Stimulated activated naive B cell treated with anti-CD40 and anti-IgM and Interleukin-4, amounts not matched to agents 10 μg/mL and 1 μg/mL and 100 μg/mL, for 72 hours (primary cell): ENCODE data around the gene KCNMA1.

Source experiments
- ATAC-seq, 2 donors: fragments of 150-1000 bp; cut with Tn5 transposase; replicated peaks; 2 replicates each; pipeline ENCODE4 v1.10.0; 2021; ENCODE audit warnings: moderate library complexity in 1 of 2
- DNase-seq: peaks from one replicate; pipeline ENCODE4 v3.0.0; 2021
- H3K27ac Mint-ChIP-seq: one replicate; pipeline ENCODE4 v1.8.0; 2022; ENCODE audit warnings: mild to moderate bottlenecking, mixed read lengths
- H3K27me3 Mint-ChIP-seq, 2 donors: one replicate each; pipeline ENCODE4 v1.8.0; 2022; ENCODE audit warnings: mixed read lengths in 2 of 2
- H3K36me3 Mint-ChIP-seq, 2 donors: one replicate each; pipeline ENCODE4 v1.8.0; 2022; ENCODE audit warnings: mixed read lengths in 2 of 2, mild to moderate bottlenecking in 1 of 2
- H3K4me1 Mint-ChIP-seq, 2 donors: one replicate each; pipeline ENCODE4 v1.8.0; 2022; ENCODE audit warnings: mixed read lengths in 2 of 2, mild to moderate bottlenecking in 1 of 2
- H3K4me3 Mint-ChIP-seq, 2 donors: one replicate each; pipeline ENCODE4 v1.8.0; 2022; ENCODE audit warnings: mild to moderate bottlenecking in 2 of 2, mixed read lengths in 2 of 2, moderate library complexity in 1 of 2
- H3K9me3 Mint-ChIP-seq, 2 donors: one replicate each; pipeline ENCODE4 v1.8.0; 2022; ENCODE audit warnings: mixed read lengths in 2 of 2, mild to moderate bottlenecking in 1 of 2

The KCNMA1 gene

GRCh38 chr10:77548157-77548556 is 89.5 kb downstream of the KCNMA1 start:
- no peak for DNase-seq
- Mint-ChIP-seq H3K4me1 (peaks cover 0 to 2% of the 10 kb centered on the region in 2 donors), H3K9me3 (peaks cover 0 to 2% of the 10 kb centered on the region in 2 donors), H3K36me3 (peaks cover 0 to 2% of the 10 kb centered on the region in 2 donors), H3K27me3 (peaks cover 13 to 20% of the 10 kb centered on the region in 2 donors), H3K27ac (no peak overlapping the region), H3K4me3 (no peak overlapping the region)
- ATAC-seq: no peak

GRCh38 chr10:77547307-77548050 is 90.1 kb downstream of the KCNMA1 start:
- peaks cover 0 to 2% of the 10 kb centered on the region in 2 donors for H3K9me3 Mint-ChIP-seq
- ATAC-seq: no peak
- peaks cover 13 to 20% of the 10 kb centered on the region in 2 donors for H3K27me3 Mint-ChIP-seq
- peaks cover 4 to 6% of the 10 kb centered on the region in 2 donors for H3K4me1 Mint-ChIP-seq
- H3K36me3 Mint-ChIP-seq: peaks cover 0 to 2% of the 10 kb centered on the region in 2 donors
- DNase-seq: no peak
- H3K27ac Mint-ChIP-seq: no peak overlapping the region
- H3K4me3 Mint-ChIP-seq: no peak overlapping the region

GRCh38 chr10:77546042-77546441 is 91.6 kb downstream of the KCNMA1 start:
- H3K27me3 Mint-ChIP-seq: peaks cover 13 to 20% of the 10 kb centered on the region in 2 donors
- H3K36me3 Mint-ChIP-seq: peaks cover 0 to 2% of the 10 kb centered on the region in 2 donors
- no peak for ATAC-seq
- DNase-seq: no peak
- H3K4me3 Mint-ChIP-seq: no peak overlapping the region
- peaks cover 4 to 9% of the 10 kb centered on the region in 2 donors for H3K4me1 Mint-ChIP-seq
- no peak overlapping the region for H3K27ac Mint-ChIP-seq
- peaks cover 0 to 2% of the 10 kb centered on the region in 2 donors for H3K9me3 Mint-ChIP-seq

GRCh38 chr10:77545585-77545984 is 92.0 kb downstream of the KCNMA1 start:
- Mint-ChIP-seq H3K9me3 (peaks cover 0 to 2% of the 10 kb centered on the region in 2 donors), H3K27me3 (peaks cover 13 to 20% of the 10 kb centered on the region in 2 donors), H3K27ac (peak overlapping the region; percentile 37), H3K4me1 (peaks cover 4 to 14% of the 10 kb centered on the region in 2 donors), H3K36me3 (peaks cover 0 to 2% of the 10 kb centered on the region in 2 donors), H3K4me3 (no peak overlapping the region)
- DNase-seq (no peak), ATAC-seq (no peak)

- Mint-ChIP-seq H3K4me1 (peaks cover 4 to 19% of the 10 kb centered on the region in 2 donors), H3K4me3 (no peak overlapping the region), H3K27ac (no peak overlapping the region), H3K27me3 (peaks cover 13 to 20% of the 10 kb centered on the region in 2 donors), H3K9me3 (peaks cover 0 to 2% of the 10 kb centered on the region in 2 donors), H3K36me3 (peaks cover 0 to 2% of the 10 kb centered on the region in 2 donors)
- DNase-seq: no peak
- no peak for ATAC-seq
Measured at GRCh38 chr10:77544617-77545016, 93.0 kb downstream of the KCNMA1 start.

- Mint-ChIP-seq H3K4me1 (peaks cover 4 to 19% of the 10 kb centered on the region in 2 donors), H3K27me3 (peaks cover 13 to 20% of the 10 kb centered on the region in 2 donors), H3K27ac (no peak overlapping the region), H3K4me3 (no peak overlapping the region), H3K36me3 (peaks cover 0 to 2% of the 10 kb centered on the region in 2 donors), H3K9me3 (peaks cover 0 to 2% of the 10 kb centered on the region in 2 donors)
- no peak for DNase-seq
- no peak for ATAC-seq
Measured at GRCh38 chr10:77542710-77543259, 94.8 kb downstream of the KCNMA1 start.

- peaks cover 13 to 16% of the 10 kb centered on the region in 2 donors for H3K27me3 Mint-ChIP-seq
- no peak for ATAC-seq
- peaks cover 4 to 19% of the 10 kb centered on the region in 2 donors for H3K4me1 Mint-ChIP-seq
- no peak for DNase-seq
- H3K27ac Mint-ChIP-seq: no peak overlapping the region
- peaks cover 0 to 2% of the 10 kb centered on the region in 2 donors for H3K36me3 Mint-ChIP-seq
- H3K9me3 Mint-ChIP-seq: peaks cover 0 to 2% of the 10 kb centered on the region in 2 donors
- H3K4me3 Mint-ChIP-seq: no peak overlapping the region
Measured at GRCh38 chr10:77541944-77542343, 95.7 kb downstream of the KCNMA1 start.

GRCh38 chr10:77541247-77541646 is 96.4 kb downstream of the KCNMA1 start:
- H3K4me1 Mint-ChIP-seq: peaks cover 4 to 19% of the 10 kb centered on the region in 2 donors
- no peak for DNase-seq
- no peaks in the 10 kb centered on the region for H3K9me3 Mint-ChIP-seq
- no peaks in the 10 kb centered on the region for H3K36me3 Mint-ChIP-seq
- peaks cover 9 to 12% of the 10 kb centered on the region in 2 donors for H3K27me3 Mint-ChIP-seq
- H3K4me3 Mint-ChIP-seq: no peak overlapping the region
- peak; percentile 54 to 71 for ATAC-seq
- H3K27ac Mint-ChIP-seq: no peak overlapping the region

- Mint-ChIP-seq H3K4me1 (peaks cover 2 to 19% of the 10 kb centered on the region in 2 donors), H3K27me3 (peaks cover 7 to 14% of the 10 kb centered on the region in 2 donors), H3K9me3 (no peaks in the 10 kb centered on the region), H3K36me3 (no peaks in the 10 kb centered on the region), H3K4me3 (no peak overlapping the region), H3K27ac (no peak overlapping the region)
- no peak for ATAC-seq
- DNase-seq: no peak
Measured at GRCh38 chr10:77539147-77539935, 98.3 kb downstream of the KCNMA1 start.

- H3K4me1 Mint-ChIP-seq: peaks cover 0 to 17% of the 10 kb centered on the region in 2 donors
- DNase-seq (no peak), ATAC-seq (no peak)
- H3K27ac Mint-ChIP-seq: no peak overlapping the region
- no peaks in the 10 kb centered on the region for H3K9me3 Mint-ChIP-seq
- no peaks in the 10 kb centered on the region for H3K36me3 Mint-ChIP-seq
- peaks cover 10 to 12% of the 10 kb centered on the region in 2 donors for H3K27me3 Mint-ChIP-seq
- no peak overlapping the region for H3K4me3 Mint-ChIP-seq
Measured at GRCh38 chr10:77537720-77538373, 99.8 kb downstream of the KCNMA1 start.

GRCh38 chr10:77537071-77537470 is 100.5 kb downstream of the KCNMA1 start:
- H3K27me3 Mint-ChIP-seq: peaks cover 10 to 12% of the 10 kb centered on the region in 2 donors
- ATAC-seq (no peak), DNase-seq (no peak)
- peaks cover 0 to 10% of the 10 kb centered on the region in 2 donors for H3K4me1 Mint-ChIP-seq
- H3K36me3 Mint-ChIP-seq: no peaks in the 10 kb centered on the region
- H3K9me3 Mint-ChIP-seq: no peaks in the 10 kb centered on the region
- no peak overlapping the region for H3K4me3 Mint-ChIP-seq
- H3K27ac Mint-ChIP-seq: no peak overlapping the region

- Mint-ChIP-seq H3K36me3 (no peaks in the 10 kb centered on the region), H3K9me3 (no peaks in the 10 kb centered on the region), H3K27ac (peak overlapping the region; percentile 20), H3K4me1 (peaks cover 5 to 11% of the 10 kb centered on the region in 2 donors), H3K27me3 (peaks cover 10 to 12% of the 10 kb centered on the region in 2 donors), H3K4me3 (no peak overlapping the region)
- ATAC-seq (no peak), DNase-seq (no peak)
Measured at GRCh38 chr10:77533887-77534278, 103.7 kb downstream of the KCNMA1 start.

GRCh38 chr10:77533146-77533886 is 104.3 kb downstream of the KCNMA1 start:
- H3K27ac Mint-ChIP-seq: no peak overlapping the region
- peaks cover 5 to 11% of the 10 kb centered on the region in 2 donors for H3K4me1 Mint-ChIP-seq
- H3K4me3 Mint-ChIP-seq: no peak overlapping the region
- H3K27me3 Mint-ChIP-seq: peaks cover 10 to 12% of the 10 kb centered on the region in 2 donors
- DNase-seq (no peak), ATAC-seq (no peak)
- H3K36me3 Mint-ChIP-seq: no peaks in the 10 kb centered on the region
- no peaks in the 10 kb centered on the region for H3K9me3 Mint-ChIP-seq
